A673 (cell line): ENCODE results near the gene AP3D1.

ENCODE experiments used
- CTCF ChIP-seq: fragments of 300-800, 200-600 bp; sonication (generic); conservative IDR thresholded peaks from 2 replicates; pipeline ENCODE4 v1.5.1; 2017; ENCODE audit warnings: low read depth, mild to moderate bottlenecking, antibody characterized with exemption, low read length, moderate library complexity, mixed read lengths
- EZH2 ChIP-seq: fragments of 200-600 bp; sonication (generic); IDR thresholded peaks from 2 replicates; pipeline ENCODE4 v1.6.1; 2017; ENCODE audit warnings: borderline replicate concordance, low read depth, mild to moderate bottlenecking, mixed read lengths, antibody characterized with exemption, low read length; ENCODE audit not compliant: poor library complexity, severe bottlenecking

- TF ChIP-seq EZH2 (no peak), CTCF (no peak)
These were observed 39.6 kb upstream of the AP3D1 start for GRCh38 chr19:2190848-2191455.
